ENCODE data around the gene VPS39.

The VPS39 gene

DNA sequence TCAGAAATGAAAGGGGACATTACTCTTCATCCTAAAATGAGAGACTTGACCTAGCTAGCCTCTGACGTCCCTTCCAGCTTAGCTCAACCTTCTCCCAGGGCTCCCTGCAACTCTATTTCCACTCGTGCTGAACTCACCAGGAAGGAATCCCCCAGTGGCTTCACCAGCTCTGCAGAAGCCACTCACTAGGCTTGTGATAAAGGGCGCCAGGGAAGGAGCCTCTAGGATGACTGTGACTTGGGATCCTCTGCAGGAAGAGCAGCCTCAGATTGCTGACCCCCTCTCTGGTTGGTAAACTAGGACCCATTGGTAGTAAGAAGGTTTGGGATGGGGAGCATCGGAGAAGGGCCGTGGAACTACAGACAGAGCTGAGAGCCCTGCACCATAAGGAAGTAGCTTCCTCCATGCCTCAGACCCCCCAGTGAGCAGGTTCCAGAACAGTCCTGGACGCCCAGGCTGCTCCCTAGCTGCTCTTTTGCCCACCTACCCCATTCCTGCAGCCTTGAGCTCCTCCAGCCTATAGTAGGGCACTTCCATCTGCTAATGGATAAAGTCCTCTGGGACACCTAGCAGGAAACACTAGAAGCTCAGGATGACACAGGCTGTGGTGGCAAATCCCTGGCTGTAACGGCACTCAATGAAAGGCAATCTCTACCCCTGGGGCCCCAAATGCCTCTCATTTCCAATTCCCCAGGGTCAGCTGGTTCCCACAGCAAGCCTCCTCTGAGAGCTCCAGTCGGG is 77.7 kb downstream of the VPS39 start:
- Histone ChIP-seq H3K4me3 (ENCODE audit: low read length) (no peak overlapping the region), H3K4me1 (ENCODE audit: control insufficient read depth, insufficient read depth, low read length) (peaks cover 8% of the 10 kb centered on the region), H3K9ac (ENCODE audit: low read length) (no peak overlapping the region), H3K27me3 (ENCODE audit: control insufficient read depth, insufficient read depth, low read length) (no peaks in the 10 kb centered on the region), H3K36me3 (ENCODE audit: control insufficient read depth, insufficient read depth, low read length) (no peaks in the 10 kb centered on the region), H3K9me3 (ENCODE audit: control insufficient read depth, low read length) (no peaks in the 10 kb centered on the region)

GRCh38 chr15:42129364-42129763 is 78.7 kb downstream of the VPS39 start:
- H3K27me3 ChIP-seq (ENCODE audit: control insufficient read depth, insufficient read depth, low read length), result no peaks in the 10 kb centered on the region

GRCh38 chr15:42128476-42128875 is 79.6 kb downstream of the VPS39 start:
- Histone ChIP-seq H3K36me3 (ENCODE audit: control insufficient read depth, insufficient read depth, low read length) (no peaks in the 10 kb centered on the region), H3K9ac (ENCODE audit: low read length) (no peak overlapping the region), H3K4me1 (ENCODE audit: control insufficient read depth, insufficient read depth, low read length) (peaks cover 8% of the 10 kb centered on the region), H3K27me3 (ENCODE audit: control insufficient read depth, insufficient read depth, low read length) (no peaks in the 10 kb centered on the region), H3K9me3 (ENCODE audit: control insufficient read depth, low read length) (no peaks in the 10 kb centered on the region), H3K4me3 (ENCODE audit: low read length) (no peak overlapping the region)

More at GRCh38 chr15:42129364-42129763, 78.7 kb downstream of the VPS39 start:
- Histone ChIP-seq H3K36me3 (ENCODE audit: control insufficient read depth, insufficient read depth, low read length) (no peaks in the 10 kb centered on the region), H3K9me3 (ENCODE audit: control insufficient read depth, low read length) (no peaks in the 10 kb centered on the region), H3K4me1 (ENCODE audit: control insufficient read depth, insufficient read depth, low read length) (peaks cover 8% of the 10 kb centered on the region), H3K4me3 (ENCODE audit: low read length) (no peak overlapping the region), H3K9ac (ENCODE audit: low read length) (no peak overlapping the region)

DNA sequence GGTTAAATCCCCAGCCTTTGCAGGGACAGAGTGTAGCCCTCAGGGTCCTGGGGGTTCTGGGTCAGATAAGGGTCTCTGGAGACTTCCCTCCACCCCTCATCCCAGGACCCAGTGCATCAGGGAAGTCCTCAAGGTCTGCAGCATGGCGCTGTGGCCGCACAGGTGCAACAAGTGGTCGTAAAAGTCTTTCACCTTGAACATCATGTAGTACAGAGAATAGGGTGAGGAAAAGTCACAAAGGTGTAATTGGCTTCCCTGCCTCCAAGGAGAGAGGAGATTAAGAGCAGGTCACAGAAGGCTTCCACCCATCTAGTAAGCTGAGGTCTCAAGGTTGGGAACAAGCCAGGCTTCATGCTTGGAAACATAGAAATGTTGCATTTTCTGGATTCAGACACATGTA is 84.6 kb downstream of the VPS39 start:
- no peaks in the 10 kb centered on the region for H3K27me3 ChIP-seq (ENCODE audit: control insufficient read depth, insufficient read depth, low read length)
- H3K36me3 ChIP-seq (ENCODE audit: control insufficient read depth, insufficient read depth, low read length), result no peaks in the 10 kb centered on the region
- peaks cover 11% of the 10 kb centered on the region for H3K4me1 ChIP-seq (ENCODE audit: control insufficient read depth, insufficient read depth, low read length)
- H3K9me3 ChIP-seq (ENCODE audit: control insufficient read depth, low read length), result no peaks in the 10 kb centered on the region
- no peak overlapping the region for H3K4me3 ChIP-seq (ENCODE audit: low read length)
- H3K9ac ChIP-seq (ENCODE audit: low read length), result no peak overlapping the region

- H3K27me3 ChIP-seq (ENCODE audit: control insufficient read depth, insufficient read depth, low read length), result no peaks in the 10 kb centered on the region
- no peaks in the 10 kb centered on the region for H3K36me3 ChIP-seq (ENCODE audit: control insufficient read depth, insufficient read depth, low read length)
- no peak overlapping the region for H3K4me3 ChIP-seq (ENCODE audit: low read length)
- H3K9ac ChIP-seq (ENCODE audit: low read length), result no peak overlapping the region
- H3K4me1 ChIP-seq (ENCODE audit: control insufficient read depth, insufficient read depth, low read length), result peaks cover 12% of the 10 kb centered on the region
- no peaks in the 10 kb centered on the region for H3K9me3 ChIP-seq (ENCODE audit: control insufficient read depth, low read length)
These were observed 86.4 kb downstream of the VPS39 start for GRCh38 chr15:42121682-42122081.

DNA sequence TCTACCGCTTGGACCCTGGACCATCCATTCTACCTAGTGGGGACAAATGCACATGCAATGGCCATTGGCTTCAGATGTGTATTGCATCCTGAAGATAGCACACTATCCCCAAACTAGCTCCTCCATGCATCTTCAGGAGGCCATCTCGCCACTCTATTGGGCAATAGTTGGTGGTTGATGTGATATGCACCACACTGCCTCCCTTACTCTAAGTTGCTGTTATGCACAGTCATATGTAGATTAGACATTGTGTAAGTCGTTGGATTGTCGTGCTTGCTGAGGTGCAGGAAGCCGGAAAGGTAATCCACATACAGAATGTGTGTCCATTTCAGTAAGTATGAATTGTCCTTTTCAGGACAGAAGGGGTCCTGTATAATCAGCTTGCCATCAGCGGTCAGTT is 87.1 kb downstream of the VPS39 start:
- Histone ChIP-seq H3K9me3 (ENCODE audit: control insufficient read depth, low read length) (no peaks in the 10 kb centered on the region), H3K4me3 (ENCODE audit: low read length) (no peak overlapping the region), H3K27me3 (ENCODE audit: control insufficient read depth, insufficient read depth, low read length) (no peaks in the 10 kb centered on the region), H3K9ac (ENCODE audit: low read length) (no peak overlapping the region), H3K36me3 (ENCODE audit: control insufficient read depth, insufficient read depth, low read length) (no peaks in the 10 kb centered on the region), H3K4me1 (ENCODE audit: control insufficient read depth, insufficient read depth, low read length) (peaks cover 12% of the 10 kb centered on the region)

GRCh38 chr15:42120285-42120684 is 87.8 kb downstream of the VPS39 start:
- no peaks in the 10 kb centered on the region for H3K27me3 ChIP-seq (ENCODE audit: control insufficient read depth, insufficient read depth, low read length)
- no peak overlapping the region for H3K9ac ChIP-seq (ENCODE audit: low read length)
- H3K9me3 ChIP-seq (ENCODE audit: control insufficient read depth, low read length), result no peaks in the 10 kb centered on the region
- H3K4me1 ChIP-seq (ENCODE audit: control insufficient read depth, insufficient read depth, low read length), result peaks cover 12% of the 10 kb centered on the region
- H3K36me3 ChIP-seq (ENCODE audit: control insufficient read depth, insufficient read depth, low read length), result no peaks in the 10 kb centered on the region
- no peak overlapping the region for H3K4me3 ChIP-seq (ENCODE audit: low read length)

DNA sequence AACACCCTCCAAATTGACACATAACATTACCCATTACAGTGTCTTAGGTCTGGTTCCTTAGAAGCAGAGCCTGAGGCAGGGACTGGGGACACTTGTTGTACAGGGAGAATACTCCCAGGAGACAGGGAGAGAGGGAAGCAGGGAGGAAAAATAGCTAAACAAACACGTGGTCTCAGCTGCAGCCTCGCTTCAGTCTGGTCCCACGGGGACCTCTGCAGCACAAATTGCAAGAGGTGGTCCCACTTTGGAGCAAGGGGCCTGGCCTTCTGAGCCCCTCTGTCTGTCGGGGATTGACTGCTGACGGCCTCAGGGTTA is 88.7 kb downstream of the VPS39 start:
- Histone ChIP-seq H3K4me3 (ENCODE audit: low read length) (no peak overlapping the region), H3K9me3 (ENCODE audit: control insufficient read depth, low read length) (no peaks in the 10 kb centered on the region), H3K27me3 (ENCODE audit: control insufficient read depth, insufficient read depth, low read length) (no peaks in the 10 kb centered on the region), H3K36me3 (ENCODE audit: control insufficient read depth, insufficient read depth, low read length) (no peaks in the 10 kb centered on the region), H3K9ac (ENCODE audit: low read length) (no peak overlapping the region), H3K4me1 (ENCODE audit: control insufficient read depth, insufficient read depth, low read length) (peaks cover 12% of the 10 kb centered on the region)

DNA sequence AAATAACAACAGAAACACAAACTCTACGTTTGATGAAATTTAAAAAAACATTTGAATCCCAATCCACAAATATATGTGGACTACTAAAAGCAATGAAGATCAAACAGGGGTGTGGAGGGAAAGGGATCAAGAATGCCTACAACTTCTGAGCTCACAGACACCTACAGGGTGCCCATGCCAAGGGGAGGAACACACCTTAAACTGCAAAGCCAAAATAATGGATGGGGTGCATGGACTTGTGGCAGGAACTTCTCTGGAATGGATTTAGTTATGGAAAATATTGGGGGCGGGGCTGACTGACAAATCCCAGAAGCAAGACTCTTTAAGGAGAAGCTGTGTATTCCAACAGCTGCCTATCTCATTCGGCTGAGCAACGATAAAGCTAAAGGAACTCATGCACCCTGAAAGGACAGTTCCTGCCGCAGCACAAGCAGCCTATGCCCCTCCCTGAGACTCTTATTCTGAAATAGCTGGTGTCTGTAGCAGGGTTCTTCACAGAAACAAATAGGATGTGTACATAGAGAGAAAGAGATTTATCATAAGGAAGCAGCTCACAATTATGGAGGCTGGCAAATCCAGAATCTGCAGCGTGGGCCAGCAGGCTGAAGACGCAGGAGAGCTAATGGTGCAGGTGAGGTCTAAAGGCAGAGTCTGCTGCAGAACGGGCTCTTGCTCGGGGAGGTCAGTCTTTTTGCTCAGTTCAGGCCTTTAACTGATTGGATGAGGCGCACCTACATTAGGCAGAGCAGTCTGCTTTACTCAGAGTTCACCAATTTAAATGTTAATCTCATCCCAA is 89.3 kb downstream of the VPS39 start:
- Histone ChIP-seq H3K4me1 (ENCODE audit: control insufficient read depth, insufficient read depth, low read length) (peaks cover 12% of the 10 kb centered on the region), H3K9me3 (ENCODE audit: control insufficient read depth, low read length) (no peaks in the 10 kb centered on the region), H3K9ac (ENCODE audit: low read length) (no peak overlapping the region), H3K36me3 (ENCODE audit: control insufficient read depth, insufficient read depth, low read length) (no peaks in the 10 kb centered on the region), H3K27me3 (ENCODE audit: control insufficient read depth, insufficient read depth, low read length) (no peaks in the 10 kb centered on the region), H3K4me3 (ENCODE audit: low read length) (no peak overlapping the region)

GRCh38 chr15:42111924-42112323 is 96.2 kb downstream of the VPS39 start:
- Histone ChIP-seq H3K9ac (ENCODE audit: low read length) (no peak overlapping the region), H3K4me3 (ENCODE audit: low read length) (no peak overlapping the region), H3K27me3 (ENCODE audit: control insufficient read depth, insufficient read depth, low read length) (no peaks in the 10 kb centered on the region), H3K4me1 (ENCODE audit: control insufficient read depth, insufficient read depth, low read length) (peaks cover 19% of the 10 kb centered on the region), H3K9me3 (ENCODE audit: control insufficient read depth, low read length) (no peaks in the 10 kb centered on the region), H3K36me3 (ENCODE audit: control insufficient read depth, insufficient read depth, low read length) (no peaks in the 10 kb centered on the region)

DNA sequence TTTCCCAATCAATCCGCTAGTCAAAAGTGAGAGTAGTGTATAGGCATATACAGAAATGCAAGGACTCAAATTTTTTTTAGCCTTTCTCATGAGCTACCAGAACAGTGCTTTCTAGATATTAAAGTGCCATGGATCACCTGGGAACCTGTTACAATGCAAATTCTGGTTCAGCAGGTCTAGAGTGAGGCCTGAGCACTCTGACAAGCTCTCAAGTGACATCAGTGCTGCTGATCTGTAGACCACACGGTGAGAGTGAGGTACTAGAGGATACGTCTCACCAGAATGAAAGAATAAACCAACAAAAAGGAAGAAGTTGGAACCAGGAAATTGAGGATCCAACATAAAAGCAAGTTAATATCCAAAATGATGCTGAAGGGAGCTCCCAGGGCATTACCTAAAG is 97.7 kb downstream of the VPS39 start:
- Histone ChIP-seq H3K4me1 (ENCODE audit: control insufficient read depth, insufficient read depth, low read length) (peaks cover 24% of the 10 kb centered on the region), H3K9me3 (ENCODE audit: control insufficient read depth, low read length) (no peaks in the 10 kb centered on the region), H3K9ac (ENCODE audit: low read length) (no peak overlapping the region), H3K4me3 (ENCODE audit: low read length) (no peak overlapping the region), H3K36me3 (ENCODE audit: control insufficient read depth, insufficient read depth, low read length) (no peaks in the 10 kb centered on the region), H3K27me3 (ENCODE audit: control insufficient read depth, insufficient read depth, low read length) (no peaks in the 10 kb centered on the region)

GRCh38 chr15:42108806-42109205 is 99.3 kb downstream of the VPS39 start:
- peaks cover 27% of the 10 kb centered on the region for H3K4me1 ChIP-seq (ENCODE audit: control insufficient read depth, insufficient read depth, low read length)
- H3K9me3 ChIP-seq (ENCODE audit: control insufficient read depth, low read length), result no peaks in the 10 kb centered on the region
- H3K27me3 ChIP-seq (ENCODE audit: control insufficient read depth, insufficient read depth, low read length), result no peaks in the 10 kb centered on the region
- H3K36me3 ChIP-seq (ENCODE audit: control insufficient read depth, insufficient read depth, low read length), result no peaks in the 10 kb centered on the region
- H3K4me3 ChIP-seq (ENCODE audit: low read length), result no peak overlapping the region
- no peak overlapping the region for H3K9ac ChIP-seq (ENCODE audit: low read length)

Data from mucosa of stomach (tissue), 1 donor.